H1 (cell line): Measurements from ENCODE around the gene TRIM43B. TPM values are rescaled to one million over a fixed set of nuclear protein-coding genes. Genes with fewer than 3 reads are reported as not detected.

Experiments
- CEBPB ChIP-seq: IDR thresholded peaks from 2 replicates; pipeline ENCODE4 v1.6.1; 2012; ENCODE audit warnings: low read depth, low read length
- CHD7 ChIP-seq: fragments of 300-600 bp; sonication (generic); IDR thresholded peaks from 2 replicates; pipeline ENCODE4 v1.7.1; 2012; ENCODE audit warnings: low read length, moderate library complexity, mild to moderate bottlenecking, inconsistent platforms; ENCODE audit not compliant: insufficient replicate concordance
- CTBP2 ChIP-seq: IDR thresholded peaks from 2 replicates; pipeline ENCODE4 v1.7.0; 2011; ENCODE audit warnings: borderline replicate concordance, mild to moderate bottlenecking, moderate library complexity, mixed read lengths, low read length; ENCODE audit not compliant: insufficient read depth, insufficient read length
- JUND ChIP-seq: IDR thresholded peaks from 2 replicates; pipeline ENCODE4 v1.6.1; 2011; ENCODE audit warnings: mild to moderate bottlenecking, improper control_type of control experiment, low read length
- RFX5 ChIP-seq: IDR thresholded peaks from 2 replicates; pipeline ENCODE4 v1.6.1; 2011; ENCODE audit warnings: low read depth, low read length, improper control_type of control experiment, borderline replicate concordance
- SIN3A ChIP-seq, 2 experiments: IDR thresholded peaks in 1 of 2; conservative IDR thresholded peaks in 1 of 2; 2 replicates each; pipeline ENCODE4 v1.6.1; 2011 to 2012; ENCODE audit warnings: low read length in 2 of 2, improper control_type of control experiment in 1 of 2, low read depth in 1 of 2, mild to moderate bottlenecking in 1 of 2
- SIX5 ChIP-seq: IDR thresholded peaks from 2 replicates; pipeline ENCODE4 v1.6.1; 2011; ENCODE audit warnings: mild to moderate bottlenecking, low read depth, low read length
- YY1 ChIP-seq: IDR thresholded peaks from 2 replicates; pipeline ENCODE4 v1.6.1; 2011; ENCODE audit warnings: low read depth, mild to moderate bottlenecking, low read length
- polyA plus RNA-seq, 7 experiments: library from polyadenylated mRNA; depleted of rRNA in 3 of 7; stranded (reverse) in 5 of 7; unstranded in 2 of 7; fragments of >200 nt in 5 of 7; fragments of 200-250 nt in 2 of 7; gene quantifications; 1 replicate in 5 of 7; 2 replicates in 1 of 7; 4 replicates in 1 of 7; pipeline versions ENCODE4 v1.2.1 to v1.2.3, GENCODE V29; 2011 to 2013; ENCODE audit warnings: missing spikeins in 2 of 7, mixed read lengths in 2 of 7
- total RNA-seq: library from RNA; stranded (reverse); fragmentation: NEBNext Ultra II Directional; extraction: Animal tissue kit (Norgen Biotek cat#: 25700); gene quantifications from 2 replicates; pipeline ENCODE4 v1.2.1, GENCODE V29; 2021
- TF ChIP-seq, protein P1 (sequence below): IDR thresholded peaks from 2 replicates; pipeline ENCODE4 v1.6.1; 2011; ENCODE audit warnings: low read length, improper control_type of control experiment

The TRIM43B gene
- total and polyA plus RNA-seq, 2 of the 8 experiments (the other 6 are each of a cell fraction or from before 2014, with no cell fraction given) = not detected

DNA sequence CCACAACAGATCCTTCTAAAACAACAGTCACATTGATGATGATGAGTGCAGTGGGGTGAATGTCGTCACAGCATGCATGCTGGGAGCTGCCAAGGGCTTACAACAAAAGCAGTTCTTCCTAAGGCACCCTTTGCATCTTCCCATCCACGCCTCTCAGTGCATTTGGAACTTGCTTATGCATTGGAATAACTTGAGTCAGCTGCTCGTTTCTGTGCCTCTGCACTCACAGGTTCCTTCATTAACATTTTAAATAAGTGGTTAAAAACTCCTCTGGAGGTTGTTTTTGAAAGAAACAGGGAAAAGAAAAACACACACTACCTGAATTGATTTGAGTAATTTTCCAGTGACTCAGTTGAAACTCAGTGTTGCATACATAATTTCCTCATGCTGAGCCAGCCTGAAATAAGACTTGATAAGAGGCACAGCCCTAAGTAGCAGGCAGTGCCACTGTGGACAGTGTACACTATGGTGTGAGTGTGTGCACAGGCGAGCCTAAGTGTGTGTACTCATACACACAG lies 46.8 kb upstream of the TRIM43B start (continued):
- TF ChIP-seq CHD7 = no peak
- no peak for TF ChIP-seq SIX5
- TF ChIP-seq, protein P1, sequence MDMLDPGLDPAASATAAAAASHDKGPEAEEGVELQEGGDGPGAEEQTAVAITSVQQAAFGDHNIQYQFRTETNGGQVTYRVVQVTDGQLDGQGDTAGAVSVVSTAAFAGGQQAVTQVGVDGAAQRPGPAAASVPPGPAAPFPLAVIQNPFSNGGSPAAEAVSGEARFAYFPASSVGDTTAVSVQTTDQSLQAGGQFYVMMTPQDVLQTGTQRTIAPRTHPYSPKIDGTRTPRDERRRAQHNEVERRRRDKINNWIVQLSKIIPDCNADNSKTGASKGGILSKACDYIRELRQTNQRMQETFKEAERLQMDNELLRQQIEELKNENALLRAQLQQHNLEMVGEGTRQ = no peak
- TF ChIP-seq CEBPB = no peak
- no peak for TF ChIP-seq CTBP2
- TF ChIP-seq SIN3A (conservative IDR thresholded peaks at IDR 0.05 in 1 of 2, IDR thresholded peaks at IDR 0.05 in 1 of 2; ENCODE audit: low read depth in 1 of 2, low read length in 2 of 2) = no peak
- TF ChIP-seq JUND = no peak
- TF ChIP-seq RFX5 = no peak
- no peak for TF ChIP-seq YY1
